GM18870 (cell line): ENCODE data around the gene RETNLB.

ENCODE experiments used
- ATAC-seq: cut with Tn5 transposase; IDR thresholded peaks from one replicate; pipeline ENCODE4 v1.9.1; 2021; ENCODE audit warnings: moderate library complexity; ENCODE audit not compliant: unreplicated experiment

The RETNLB gene, protein sequence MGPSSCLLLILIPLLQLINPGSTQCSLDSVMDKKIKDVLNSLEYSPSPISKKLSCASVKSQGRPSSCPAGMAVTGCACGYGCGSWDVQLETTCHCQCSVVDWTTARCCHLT

DNA sequence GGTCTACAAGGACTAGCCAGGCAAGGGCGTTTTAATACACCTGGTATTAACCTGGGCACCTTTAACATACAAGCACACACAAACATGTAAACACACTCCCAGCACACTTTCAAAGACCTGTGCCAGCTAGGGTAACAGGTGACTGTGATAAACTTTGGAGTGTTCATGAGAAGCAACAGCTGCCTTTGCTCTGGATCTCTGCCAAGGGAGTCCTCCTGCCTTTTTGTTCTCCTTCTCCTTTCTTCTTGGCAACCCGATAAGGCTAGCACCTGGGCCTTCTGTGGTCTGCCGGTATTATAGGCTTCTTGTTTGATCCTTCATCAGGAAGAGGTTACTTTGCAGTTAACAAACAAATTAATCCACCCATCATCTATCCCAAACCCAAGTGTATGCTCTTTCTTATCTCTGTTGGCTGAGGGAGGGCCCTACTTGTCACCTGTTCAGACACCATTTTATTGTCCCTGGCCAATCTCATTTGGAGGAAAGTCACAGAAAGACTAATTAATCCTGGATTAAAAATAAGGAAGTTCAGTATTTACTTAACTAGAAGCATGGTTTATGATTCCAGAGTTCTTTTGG lies at the start of gene RETNLB:
TSS of gene RETNLB (minus strand) at position 7 of the 579 bp plus-strand sequence. CDS start 225 bp downstream, outside the sequence.
- no peak for ATAC-seq

DNA sequence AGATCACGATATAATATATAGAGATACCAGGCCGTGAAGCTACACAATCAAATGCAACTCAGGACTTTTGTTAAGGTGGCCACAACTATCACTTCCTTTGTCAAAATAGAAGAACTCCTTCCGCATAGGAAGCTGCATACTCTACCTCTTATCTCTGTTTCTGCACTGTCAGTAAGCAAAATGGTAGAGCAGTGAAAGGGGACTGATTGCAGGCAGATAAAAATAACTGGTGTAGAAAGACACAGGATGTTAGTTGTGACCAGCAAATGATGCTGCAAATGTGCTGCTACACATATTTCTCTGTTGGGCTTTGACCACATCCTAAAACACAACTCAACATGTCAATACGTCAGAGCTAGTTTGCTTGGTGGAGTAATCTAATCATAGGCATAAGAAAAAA lies 49.1 kb upstream of the RETNLB start:
- ATAC-seq = no peak

DNA sequence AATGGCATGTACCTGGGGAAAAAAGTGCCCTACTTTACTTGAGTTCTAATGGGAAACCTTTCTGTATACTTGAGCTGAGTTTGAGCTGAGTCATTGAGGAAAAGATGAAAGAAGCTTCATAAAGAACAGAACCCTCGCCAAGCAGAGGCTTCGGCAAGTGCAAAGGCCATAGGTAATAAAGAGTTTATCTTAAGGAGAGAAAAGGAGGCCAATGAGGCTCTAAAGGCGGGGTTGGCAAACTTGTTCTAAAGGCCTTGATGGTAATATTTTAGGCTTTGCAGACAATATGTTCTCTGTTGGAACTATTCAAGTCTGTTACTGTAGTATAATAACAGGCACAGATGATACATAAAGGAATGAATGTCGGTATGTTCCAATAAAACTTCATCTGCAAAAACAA lies 47.8 kb upstream of the RETNLB start:
- no peak for ATAC-seq

DNA sequence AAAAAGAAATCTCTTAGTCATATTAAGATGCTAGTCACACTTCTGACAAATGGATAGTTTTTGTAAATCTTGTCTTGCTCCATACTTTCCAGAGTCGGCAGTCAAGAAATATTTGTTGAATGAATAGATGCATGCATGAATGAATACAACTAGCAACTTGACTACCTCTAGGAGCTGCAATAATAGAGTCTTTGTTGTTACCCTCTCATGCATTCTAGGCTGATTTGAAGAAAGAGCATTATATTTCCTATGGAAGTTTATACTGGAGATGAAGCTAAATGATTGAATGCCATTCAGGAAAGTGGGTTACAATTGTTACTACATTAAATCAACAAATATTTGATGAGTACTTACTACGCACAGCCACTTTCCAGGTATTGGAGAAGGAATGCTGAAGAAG lies 47.2 kb upstream of the RETNLB start:
- no peak for ATAC-seq

DNA sequence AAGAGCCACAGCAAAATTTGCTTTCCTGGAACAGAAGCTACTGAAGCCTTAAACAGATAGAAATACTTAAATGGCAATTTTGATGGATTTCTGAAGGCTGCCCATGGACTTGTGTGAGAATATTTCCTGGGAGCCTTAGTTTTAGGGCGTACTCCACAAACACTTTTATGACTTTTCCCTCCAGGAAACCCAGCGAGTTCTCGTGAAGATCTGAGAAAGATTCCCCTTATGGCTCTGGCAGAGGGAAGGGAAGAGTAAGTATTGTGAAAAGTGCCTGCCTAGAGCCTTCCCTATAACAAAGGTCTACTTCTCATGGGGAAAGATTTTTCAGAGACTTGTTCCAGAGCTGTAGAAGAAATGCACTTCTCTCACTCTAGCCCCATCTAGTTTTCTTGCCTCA lies 34.3 kb upstream of the RETNLB start:
- ATAC-seq = no peak

DNA sequence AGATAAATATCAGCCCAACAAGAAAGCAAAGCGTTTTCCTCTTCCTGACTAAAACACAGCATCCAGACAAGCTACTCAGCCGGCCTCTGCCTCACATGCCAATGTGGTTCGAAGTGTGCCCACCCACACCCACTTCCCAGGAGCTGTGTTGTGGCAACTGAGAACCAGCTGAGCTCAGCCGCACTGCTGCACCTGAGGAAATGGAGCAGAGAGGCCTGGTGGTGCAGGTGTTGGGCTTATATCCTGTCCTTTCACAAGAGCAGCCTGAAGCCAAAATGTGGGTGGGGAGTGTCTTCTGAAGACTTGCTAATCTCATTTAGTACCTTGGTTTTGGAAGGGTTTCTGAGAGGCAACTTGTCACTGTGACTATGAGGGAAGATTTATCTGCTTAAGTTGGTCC lies 23.0 kb upstream of the RETNLB start:
- no peak for ATAC-seq

DNA sequence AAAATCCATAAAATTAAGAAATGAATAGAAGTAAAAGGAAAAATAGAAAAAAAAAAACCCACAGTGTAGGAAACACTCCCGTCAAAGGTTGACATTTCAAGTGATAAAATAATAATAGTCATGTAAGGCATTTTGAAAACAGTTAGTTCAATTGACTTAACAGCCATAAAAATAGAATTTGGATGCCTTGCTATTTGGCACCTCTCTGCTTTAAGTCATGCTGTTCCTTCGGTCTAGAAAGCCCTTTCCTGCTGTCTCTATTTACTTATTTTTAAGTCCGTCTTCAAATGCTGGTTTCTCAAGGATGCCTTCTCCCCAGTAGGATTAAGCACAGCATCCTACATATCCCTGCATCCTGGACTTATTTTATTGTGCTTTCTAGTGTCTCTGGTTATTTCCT lies 22.3 kb upstream of the RETNLB start:
- ATAC-seq = no peak

DNA sequence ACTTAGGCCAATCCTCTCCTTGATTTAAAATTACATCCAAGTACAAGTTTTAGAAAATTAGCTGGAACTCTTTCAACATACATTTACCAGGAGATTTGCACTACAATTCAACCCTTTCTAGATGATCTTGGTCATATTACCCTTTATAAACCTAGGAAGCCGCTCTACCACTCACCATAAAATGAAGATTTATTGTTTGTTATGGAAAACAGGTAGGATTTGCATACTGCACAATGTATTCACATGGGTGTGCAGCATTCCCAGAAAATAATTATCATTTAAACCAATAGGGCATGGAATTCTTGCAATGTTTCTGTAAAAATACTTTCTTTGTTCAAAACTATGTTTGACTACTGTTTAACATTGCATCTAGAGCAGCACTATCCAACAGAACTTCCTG lies 18.4 kb upstream of the RETNLB start:
- ATAC-seq = no peak

DNA sequence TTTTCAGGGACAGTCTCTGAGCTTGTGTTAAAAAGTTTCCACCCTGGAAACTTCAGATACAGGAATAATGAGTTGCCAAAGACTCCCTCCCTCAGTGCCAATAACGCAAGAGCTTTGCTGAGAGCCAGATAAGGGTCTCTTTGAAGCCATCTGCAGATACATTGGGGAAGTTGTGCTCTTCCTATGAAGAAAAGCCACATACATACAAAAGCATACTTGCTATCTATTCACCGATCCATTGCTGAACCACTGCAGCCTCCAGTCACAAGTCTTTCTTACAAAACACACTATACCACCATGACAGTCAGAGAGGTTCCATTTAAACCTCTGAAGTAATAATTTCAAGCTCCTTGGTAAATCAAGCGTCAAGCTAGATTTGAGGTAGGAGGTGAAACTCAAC lies 10.0 kb upstream of the RETNLB start:
- ATAC-seq = no peak

DNA sequence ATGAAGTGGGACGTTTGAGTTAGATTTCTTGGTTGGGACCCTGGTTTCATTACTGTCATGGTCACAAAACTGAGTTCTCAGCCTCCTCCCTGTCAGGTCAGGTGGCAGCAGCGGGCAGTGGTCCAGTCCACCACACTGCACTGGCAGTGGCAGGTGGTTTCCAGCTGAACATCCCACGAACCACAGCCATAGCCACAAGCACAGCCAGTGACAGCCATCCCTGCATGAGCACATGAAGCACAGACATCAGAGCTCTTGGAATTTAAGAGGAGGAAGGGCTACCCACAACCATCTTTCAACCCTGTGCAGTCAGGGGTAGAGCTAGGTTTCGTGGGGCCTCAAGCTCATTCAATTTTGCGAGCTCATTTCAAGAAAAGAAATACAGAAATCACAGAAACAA lies 1.5 kb downstream of the RETNLB start:
- no peak for ATAC-seq

DNA sequence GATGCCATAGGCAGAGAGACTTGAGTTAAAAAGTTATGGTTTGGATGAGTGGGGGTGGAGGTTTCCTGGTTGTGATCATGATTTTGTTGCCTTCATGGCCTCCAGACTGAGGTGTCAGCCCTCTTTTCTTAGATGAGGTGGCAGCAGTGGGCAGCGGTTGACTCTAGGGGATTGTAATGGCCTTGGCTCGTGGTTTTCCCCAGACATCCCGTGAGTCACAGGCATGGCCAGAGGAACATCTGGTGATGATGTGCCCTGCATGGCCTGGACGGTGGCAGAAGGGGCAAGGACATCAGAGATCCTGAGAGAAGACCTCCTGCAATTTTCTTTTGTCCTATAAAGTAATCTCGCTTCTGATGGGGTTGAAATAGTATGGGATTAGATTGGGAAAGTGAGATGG lies 12.4 kb downstream of the RETNLB start:
- ATAC-seq = no peak

DNA sequence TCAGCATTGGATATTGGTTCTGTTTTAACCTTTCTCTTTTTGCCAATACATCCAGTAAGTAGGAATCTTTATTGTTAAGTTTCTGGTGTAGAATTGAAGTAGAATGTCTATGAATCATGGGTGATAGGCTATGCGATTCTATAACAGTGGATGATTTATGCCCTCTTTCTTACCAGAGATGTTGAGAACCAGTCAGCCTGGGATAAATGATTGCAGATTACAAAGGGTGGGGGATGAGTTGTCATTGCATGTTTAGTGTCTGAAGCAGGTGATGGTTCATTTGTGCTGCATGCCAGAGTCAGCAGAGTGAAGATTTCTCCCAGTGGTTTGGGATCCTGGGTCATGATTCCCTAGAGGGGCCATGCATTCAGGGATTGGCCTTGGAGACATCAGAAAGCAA lies 14.3 kb downstream of the RETNLB start:
- no peak for ATAC-seq

DNA sequence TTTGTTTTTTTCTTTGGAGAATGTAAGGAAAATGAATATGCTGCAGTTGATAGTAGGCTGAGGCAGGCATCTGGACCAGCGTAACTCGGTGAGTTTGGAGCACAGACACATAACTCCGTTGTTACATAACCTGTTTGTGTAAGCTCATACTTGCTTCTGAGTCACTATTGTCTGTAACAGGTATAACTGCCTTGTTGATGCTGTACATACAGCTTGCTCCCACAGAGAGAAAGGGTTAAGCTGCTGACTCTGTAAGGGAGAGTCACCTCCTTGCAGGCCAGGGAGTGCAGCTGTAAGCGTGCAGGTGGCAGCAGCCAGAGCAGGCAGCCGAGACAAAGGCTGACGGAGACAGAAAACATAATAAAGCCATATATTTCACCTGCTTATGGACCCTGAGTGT lies 20.4 kb downstream of the RETNLB start:
- ATAC-seq = no peak

DNA sequence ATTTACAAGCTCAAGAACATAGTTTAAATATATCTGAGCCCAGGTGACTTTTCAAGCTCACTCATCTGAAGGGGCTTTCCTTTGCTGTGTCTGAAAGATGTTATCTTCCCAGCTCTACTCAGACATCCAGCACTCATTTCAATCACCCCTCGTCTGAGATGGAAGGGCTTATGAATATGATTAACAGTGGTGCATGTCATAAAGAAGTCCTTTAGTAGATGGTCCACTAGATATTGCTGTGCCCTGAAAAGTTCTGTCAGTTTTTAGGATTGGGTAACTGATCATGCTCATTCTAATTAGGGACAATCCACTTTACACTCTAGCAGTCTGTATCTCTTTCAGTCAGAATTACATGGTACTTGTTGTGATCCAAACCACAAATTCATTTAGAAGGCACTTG lies 28.3 kb downstream of the RETNLB start:
- ATAC-seq = no peak

DNA sequence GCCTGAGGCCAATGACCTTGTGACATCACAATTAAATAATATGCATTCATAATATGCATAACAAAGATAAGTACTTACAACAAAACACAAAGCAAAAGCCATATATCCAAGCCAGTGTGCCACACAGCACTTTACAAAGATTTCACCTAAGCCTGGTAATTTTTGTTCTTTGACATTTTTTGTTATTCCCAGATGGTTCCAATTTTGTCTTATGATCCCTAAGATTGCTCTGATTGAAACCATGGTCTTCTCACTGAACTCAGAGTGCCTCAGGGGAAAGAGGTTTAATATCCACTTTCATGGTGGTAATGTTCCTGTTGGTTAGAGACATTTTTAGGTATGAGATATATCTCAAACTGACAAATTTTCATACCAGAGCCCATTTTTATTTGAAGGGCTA lies 29.1 kb downstream of the RETNLB start:
- ATAC-seq = no peak

DNA sequence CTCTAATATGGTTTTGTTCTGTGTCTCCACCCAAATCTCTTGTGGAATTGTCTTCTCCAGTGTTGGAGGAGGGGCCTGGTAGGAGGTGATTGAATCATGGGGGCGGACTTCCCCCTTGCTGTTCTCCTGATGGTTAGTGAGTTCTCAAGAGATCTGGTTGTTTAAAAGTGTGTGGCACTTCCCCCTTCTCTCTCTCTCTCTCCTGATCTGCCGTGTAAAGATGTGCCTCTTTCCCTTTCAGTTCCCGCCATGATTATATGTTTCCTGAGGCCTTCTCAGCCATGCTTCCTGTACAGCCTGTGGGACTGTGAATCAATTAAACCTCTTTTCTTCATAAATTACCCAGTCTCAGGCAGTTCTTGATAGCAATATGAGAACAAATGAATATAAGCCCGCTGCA lies 33.1 kb downstream of the RETNLB start:
- no peak for ATAC-seq

DNA sequence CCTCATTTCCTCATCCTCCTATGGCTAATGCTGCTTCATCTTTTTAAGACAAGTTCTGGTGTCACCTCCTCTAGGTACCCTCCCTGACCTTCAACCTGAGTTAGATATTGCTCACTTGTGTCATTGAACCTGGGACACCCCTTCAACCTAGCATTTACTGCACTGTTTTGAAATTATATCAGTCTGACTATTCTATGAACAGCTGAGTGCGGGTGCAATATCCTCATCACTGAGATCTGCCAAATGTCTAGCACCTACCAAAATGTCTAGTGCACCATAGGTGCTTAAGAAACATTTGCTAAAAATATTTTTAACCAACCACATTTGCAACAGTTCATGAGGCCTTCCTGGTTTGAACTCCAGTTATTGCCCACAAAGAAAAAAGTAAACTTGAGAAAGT lies 34.5 kb downstream of the RETNLB start:
- no peak for ATAC-seq

DNA sequence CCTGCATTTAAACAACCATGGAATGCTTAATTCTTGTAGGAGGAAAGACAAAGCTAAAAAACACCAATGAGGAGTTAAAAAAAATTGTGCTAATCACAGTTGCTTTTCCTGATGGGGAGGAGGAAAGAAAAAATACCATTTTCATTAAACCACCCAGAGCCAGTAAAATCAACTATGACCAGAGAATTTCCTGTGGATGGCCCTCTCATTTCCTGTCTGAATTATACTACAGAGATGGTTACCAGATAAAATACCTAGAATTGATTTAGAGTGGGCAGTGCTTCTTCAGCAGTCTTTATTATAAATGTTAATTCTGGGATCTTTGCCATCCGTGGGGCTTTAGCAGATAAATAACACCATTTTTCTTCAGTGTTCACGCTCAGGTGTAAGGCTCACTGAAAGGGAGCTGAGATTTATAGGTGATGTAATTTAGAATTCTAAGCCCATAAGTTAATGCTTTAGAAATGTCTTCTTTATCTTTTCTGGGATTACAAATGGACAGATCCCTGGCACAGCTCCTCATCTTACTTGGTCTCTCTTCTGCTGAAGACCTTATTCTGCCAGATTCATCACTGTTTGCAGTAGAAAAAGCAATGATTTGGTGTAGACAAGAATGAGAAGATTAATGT lies 37.9 kb downstream of the RETNLB start:
- no peak for ATAC-seq

DNA sequence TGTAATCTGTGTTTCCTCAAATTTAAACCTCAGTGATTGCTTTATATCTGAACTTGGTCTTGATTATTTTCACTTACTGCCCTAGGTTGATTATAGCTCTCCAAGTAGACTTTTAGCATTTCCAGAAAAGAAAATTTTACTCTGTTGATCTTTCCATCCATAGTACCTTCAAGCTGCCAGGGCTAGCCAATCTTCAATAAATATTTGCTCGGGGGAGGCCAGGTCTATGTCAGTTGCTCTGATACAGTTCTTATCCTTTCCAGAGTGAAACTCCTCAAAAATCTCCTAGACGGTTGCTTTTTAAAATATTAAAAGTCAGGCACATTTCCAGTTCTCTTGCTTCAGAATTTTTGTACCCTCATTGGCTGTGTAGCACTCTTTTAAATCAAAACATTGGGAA lies 38.8 kb downstream of the RETNLB start:
- no peak for ATAC-seq

DNA sequence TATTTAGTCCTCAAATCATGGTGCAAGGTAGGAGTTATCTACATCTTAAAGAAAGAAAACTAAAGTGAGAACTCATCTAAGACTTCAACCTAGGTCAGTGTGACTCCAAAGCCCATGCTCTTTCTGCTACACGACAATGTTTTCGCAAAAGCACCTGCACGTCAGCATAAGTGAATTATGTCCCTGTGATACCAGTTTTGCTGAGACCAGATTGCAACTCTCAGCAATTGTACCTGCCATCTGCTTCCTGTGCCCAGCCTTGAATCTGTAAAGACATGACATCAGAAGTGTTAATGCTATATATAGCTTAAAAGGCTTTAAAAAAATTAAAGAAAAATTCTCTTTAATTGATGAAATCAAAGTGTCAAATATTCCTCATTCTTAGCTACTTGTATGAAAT lies 43.4 kb downstream of the RETNLB start:
- ATAC-seq = no peak

DNA sequence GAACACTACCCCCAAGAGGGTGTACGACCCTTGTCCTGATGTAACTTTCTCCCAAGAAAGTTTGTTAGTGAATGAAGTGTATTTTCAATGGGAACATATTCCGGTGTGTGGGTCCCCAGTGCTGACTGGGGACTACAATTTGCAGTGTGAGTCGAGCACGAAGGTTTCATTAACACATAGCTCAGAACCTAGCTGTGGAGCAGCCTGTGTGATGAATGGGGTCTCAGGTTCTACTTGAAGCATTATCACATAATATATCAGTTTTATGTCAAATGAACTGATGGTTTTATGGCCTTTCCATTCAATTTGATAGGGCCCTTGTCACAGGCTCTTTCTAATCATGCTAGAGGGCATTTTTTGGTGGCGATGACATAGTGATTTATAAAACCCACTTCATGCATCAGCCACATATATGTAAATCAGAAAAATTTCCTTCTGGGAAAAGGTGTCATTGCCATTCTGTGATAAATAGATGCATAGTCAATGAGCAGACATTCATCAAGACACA lies 44.1 kb downstream of the RETNLB start:
- no peak for ATAC-seq
